Astrocyte (in vitro differentiated cells and primary cell): ENCODE measurements around the gene SLC26A3.

Experiments used
- CTCF ChIP-seq: IDR thresholded peaks from 2 replicates; pipeline ENCODE4 v1.5.1; 2011; ENCODE audit warnings: low read depth, mild to moderate bottlenecking, inconsistent platforms, low read length, moderate library complexity; ENCODE audit not compliant: insufficient read depth
- EZH2 ChIP-seq: IDR thresholded peaks from 2 replicates; pipeline ENCODE4 v1.6.1; 2012; ENCODE audit warnings: mild to moderate bottlenecking, low read length, inconsistent platforms; ENCODE audit not compliant: insufficient read depth

- TF ChIP-seq CTCF: no peak
- no peak for TF ChIP-seq EZH2
These were observed 58.7 kb downstream of the SLC26A3 start for GRCh38 chr7:107744345-107744750.
